ENCODE results near the gene ALDH1A1. TPM values are rescaled to one million over a fixed set of nuclear protein-coding genes. Genes with fewer than 3 reads are reported as not detected.

Gene ALDH1A1
- total and polyA plus RNA-seq, 2 of the 8 experiments (the other 6 are each of a cell fraction or from before 2014, with no cell fraction given) = 0.50 to 0.82 TPM

DNA sequence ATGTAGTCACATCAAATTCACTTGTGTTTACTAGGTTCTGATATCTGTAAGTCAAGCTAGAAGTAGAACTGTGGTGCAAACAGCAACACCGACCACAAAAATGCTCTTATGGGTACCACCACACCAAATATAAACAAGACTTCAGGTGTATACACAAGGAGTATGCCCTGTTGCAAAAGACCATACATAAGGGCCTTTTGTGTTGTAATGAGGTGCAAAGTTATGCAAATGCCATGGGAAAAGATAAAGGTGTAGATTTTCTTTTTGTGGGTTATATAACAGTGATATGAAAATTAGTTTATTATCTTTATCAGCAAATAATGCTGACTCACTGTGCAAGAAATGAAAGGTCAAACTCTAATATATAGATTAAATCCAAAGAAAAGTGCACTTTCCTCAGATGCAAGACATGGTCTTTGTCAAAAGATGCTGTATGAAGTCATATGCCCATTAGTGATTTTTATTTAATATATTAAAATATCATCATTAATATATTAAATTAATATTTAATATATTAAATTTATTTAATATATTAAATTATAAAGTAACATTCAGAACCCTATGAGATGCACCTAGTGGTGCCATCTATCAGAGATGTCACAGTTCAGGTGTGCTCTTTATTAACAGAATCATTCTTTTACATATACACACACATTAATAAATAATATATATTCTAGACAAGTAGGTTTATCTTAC is 26.7 kb upstream of the ALDH1A1 start (continued):
- TF ChIP-seq EP300 (IDR thresholded peaks at IDR 0.05; ENCODE audit: borderline replicate concordance in 1 of 2, low read depth in 2 of 2, low read length in 2 of 2) (no peak), SP4 (IDR thresholded peaks at IDR 0.05; ENCODE audit: low read length) (no peak), BRCA1 (IDR thresholded peaks at IDR 0.05; ENCODE audit: low read depth, low read length) (no peak), SRF (IDR thresholded peaks at IDR 0.05; ENCODE audit: low read depth, low read length) (no peak), SAP30 (IDR thresholded peaks at IDR 0.05; ENCODE audit: insufficient read depth, insufficient replicate concordance, low read length) (no peak), GABPA (IDR thresholded peaks at IDR 0.05; ENCODE audit: borderline replicate concordance, insufficient read depth, low read length) (no peak)
- TF ChIP-seq, protein P1, sequence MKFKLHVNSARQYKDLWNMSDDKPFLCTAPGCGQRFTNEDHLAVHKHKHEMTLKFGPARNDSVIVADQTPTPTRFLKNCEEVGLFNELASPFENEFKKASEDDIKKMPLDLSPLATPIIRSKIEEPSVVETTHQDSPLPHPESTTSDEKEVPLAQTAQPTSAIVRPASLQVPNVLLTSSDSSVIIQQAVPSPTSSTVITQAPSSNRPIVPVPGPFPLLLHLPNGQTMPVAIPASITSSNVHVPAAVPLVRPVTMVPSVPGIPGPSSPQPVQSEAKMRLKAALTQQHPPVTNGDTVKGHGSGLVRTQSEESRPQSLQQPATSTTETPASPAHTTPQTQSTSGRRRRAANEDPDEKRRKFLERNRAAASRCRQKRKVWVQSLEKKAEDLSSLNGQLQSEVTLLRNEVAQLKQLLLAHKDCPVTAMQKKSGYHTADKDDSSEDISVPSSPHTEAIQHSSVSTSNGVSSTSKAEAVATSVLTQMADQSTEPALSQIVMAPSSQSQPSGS (IDR thresholded peaks at IDR 0.05; ENCODE audit: low read length) = no peak

Measured in H1 (cell line).